PC-9 (cell line): Measurements from ENCODE around the gene ORC3.

Experiments used
- CTCF ChIP-seq: fragments of 200-600 bp; sonication (generic); conservative IDR thresholded peaks from 2 replicates; pipeline ENCODE4 v1.6.1; 2017; ENCODE audit warnings: mixed run types, antibody characterized with exemption, mild to moderate bottlenecking, moderate library complexity
- EZH2 ChIP-seq: fragments of 200-600 bp; sonication (generic); IDR thresholded peaks from 2 replicates; pipeline ENCODE4 v1.8.0; 2017; ENCODE audit warnings: antibody characterized with exemption, low read depth

GRCh38 chr6:87668013-87668412 is 78.1 kb downstream of the ORC3 start:
- no peak for TF ChIP-seq EZH2
- no peak for TF ChIP-seq CTCF
